ENCODE data around the gene CLSTN1.

CLSTN1 gene

GRCh38 chr1:9852004-9852403 is 28.2 kb upstream of the CLSTN1 start:
- no peak for DNase-seq (ENCODE audit: low read depth in 1 of 2, low spot score in 1 of 2)

GRCh38 chr1:9850442-9851162 is 26.8 kb upstream of the CLSTN1 start:
- DNase-seq (ENCODE audit: low read depth in 1 of 2, low spot score in 1 of 2) = no peak

GRCh38 chr1:9849691-9850441 is 26.1 kb upstream of the CLSTN1 start:
- no peak for DNase-seq (ENCODE audit: low read depth in 1 of 2, low spot score in 1 of 2)

- DNase-seq (ENCODE audit: low read depth in 1 of 2, low spot score in 1 of 2) = no peak
Measured at GRCh38 chr1:9848022-9848421, 24.3 kb upstream of the CLSTN1 start.

- DNase-seq (ENCODE audit: low read depth in 1 of 2, low spot score in 1 of 2) = no peak
Measured at GRCh38 chr1:9847269-9847668, 23.5 kb upstream of the CLSTN1 start.

- no peak for DNase-seq (ENCODE audit: low read depth in 1 of 2, low spot score in 1 of 2)
Measured at GRCh38 chr1:9846611-9847171, 22.9 kb upstream of the CLSTN1 start.

GRCh38 chr1:9845914-9846313 is 22.1 kb upstream of the CLSTN1 start:
- DNase-seq (ENCODE audit: low read depth in 1 of 2, low spot score in 1 of 2) = no peak

- no peak for DNase-seq (ENCODE audit: low read depth in 1 of 2, low spot score in 1 of 2)
Measured at GRCh38 chr1:9844756-9845155, 21.0 kb upstream of the CLSTN1 start.

GRCh38 chr1:9844106-9844505 is 20.3 kb upstream of the CLSTN1 start:
- DNase-seq (ENCODE audit: low read depth in 1 of 2, low spot score in 1 of 2) = no peak

GRCh38 chr1:9843576-9843945 is 19.8 kb upstream of the CLSTN1 start:
- no peak for DNase-seq (ENCODE audit: low read depth in 1 of 2, low spot score in 1 of 2)

GRCh38 chr1:9842781-9843575 is 19.2 kb upstream of the CLSTN1 start:
- no peak for DNase-seq (ENCODE audit: low read depth in 1 of 2, low spot score in 1 of 2)

GRCh38 chr1:9842073-9842711 is 18.4 kb upstream of the CLSTN1 start:
- no peak for DNase-seq (ENCODE audit: low read depth in 1 of 2, low spot score in 1 of 2)

GRCh38 chr1:9841460-9841859 is 17.7 kb upstream of the CLSTN1 start:
- no peak for DNase-seq (ENCODE audit: low read depth in 1 of 2, low spot score in 1 of 2)

- no peak for DNase-seq (ENCODE audit: low read depth in 1 of 2, low spot score in 1 of 2)
Measured at GRCh38 chr1:9840176-9840575, 16.4 kb upstream of the CLSTN1 start.

- DNase-seq (ENCODE audit: low read depth in 1 of 2, low spot score in 1 of 2) = no peak
Measured at GRCh38 chr1:9838946-9839345, 15.2 kb upstream of the CLSTN1 start.

GRCh38 chr1:9836632-9836960 is 12.8 kb upstream of the CLSTN1 start:
- no peak for DNase-seq (ENCODE audit: low read depth in 1 of 2, low spot score in 1 of 2)

GRCh38 chr1:9835758-9836631 is 12.2 kb upstream of the CLSTN1 start:
- no peak for DNase-seq (ENCODE audit: low read depth in 1 of 2, low spot score in 1 of 2)

GRCh38 chr1:9835404-9835757 is 11.6 kb upstream of the CLSTN1 start:
- DNase-seq (ENCODE audit: low read depth in 1 of 2, low spot score in 1 of 2) = no peak

- DNase-seq (ENCODE audit: low read depth in 1 of 2, low spot score in 1 of 2) = no peak
Measured at GRCh38 chr1:9833632-9834031, 9.9 kb upstream of the CLSTN1 start.

- DNase-seq (ENCODE audit: low read depth in 1 of 2, low spot score in 1 of 2) = no peak
Measured at GRCh38 chr1:9827558-9828185, 3.9 kb upstream of the CLSTN1 start.
